HCT116 (cell line): Measurements from ENCODE around the gene CLEC10A. TPM values are rescaled to one million over a fixed set of nuclear protein-coding genes. Genes with fewer than 3 reads are reported as not detected.
"Not testable (repeated sequence)": the region's sequence is repeated elsewhere in the genome, so short reads cannot be mapped to it uniquely, and the experiment has no call there.

Source experiments
- ATAC-seq: fragments of 200-7000 bp; cut with Tn5 transposase; 2 replicates; pipeline ENCODE4 v1.9.1; 2020; ENCODE audit warnings: mild to moderate bottlenecking, moderate library complexity
- BruUV-seq: library from RNA; stranded (reverse); fragments of 400-500 nt; replicated peaks from 2 replicates; lab custom pipeline; 2021; lab: Mats Ljungman, UMichigan
- CTCF ChIA-PET: fragments of 300-600 bp; sonication (Branson Sonifier 250); formaldehyde crosslinking; loops from one replicate; lab custom pipeline; 2021; ENCODE audit warnings: antibody characterized with exemption; lab: Charles Lee
- POLR2A ChIA-PET: fragments of 300-600, 350-600 bp; sonication (Branson Sonifier 250); formaldehyde crosslinking; loops from one replicate; lab custom pipeline; 2021; ENCODE audit warnings: antibody characterized with exemption; lab: Charles Lee
- RAD21 ChIA-PET, 2 experiments: fragments of 300-600 bp; sonication (Branson Sonifier 250); formaldehyde crosslinking; loops; one replicate each; lab custom pipeline; 2023; ENCODE audit warnings: low total read pairs in 2 of 2; ENCODE audit not compliant: uncharacterized antibody in 2 of 2, unreplicated experiment in 2 of 2, low non-redundant PET in 1 of 2; lab: Charles Lee
- DNase-seq: peaks from one replicate; pipeline ENCODE4 v3.0.0-alpha.2; 2010; ENCODE audit warnings: low read depth, low spot score
- H2AFZ ChIP-seq: fragments of 200-600 bp; shearing (Covaris generic), sonication (generic); 2 replicates; pipeline ENCODE4 v1.6.1; 2017; ENCODE audit warnings: low read depth, mixed run types, mixed read lengths, antibody characterized with exemption, low read length; ENCODE audit not compliant: poor library complexity, severe bottlenecking
- H3K27ac ChIP-seq: 2 replicates; pipeline ENCODE4 v1.5.1; 2012; ENCODE audit warnings: low read depth, low read length
- H3K27me3 ChIP-seq: fragments of 200-600 bp; sonication (generic); 2 replicates; pipeline ENCODE4 v1.6.1; 2016; ENCODE audit warnings: mixed run types, low read length, mixed read lengths; ENCODE audit not compliant: insufficient read depth
- H3K36me3 ChIP-seq, 2 experiments: fragments of 200-500 bp in 1 of 2; fragments of 200-600 bp in 1 of 2; sonication (Bioruptor generic) in 1 of 2; sonication (generic) in 1 of 2; 2 replicates each; pipeline versions ENCODE4 v1.5.1 to v1.6.1; 2014 to 2016; ENCODE audit warnings: low read length in 2 of 2, inconsistent platforms in 1 of 2, mixed read lengths in 1 of 2, mixed run types in 1 of 2; ENCODE audit not compliant: insufficient read depth in 2 of 2, control insufficient read depth in 1 of 2
- H3K4me1 ChIP-seq, 2 experiments: fragments of 200-600 bp in 1 of 2; sonication (generic) in 1 of 2; 2 replicates each; pipeline versions ENCODE4 v1.5.1 to v1.6.1; 2012 to 2017; ENCODE audit warnings: low read length in 2 of 2, inconsistent platforms in 1 of 2, mild to moderate bottlenecking in 1 of 2, mixed read lengths in 1 of 2, mixed run types in 1 of 2, moderate library complexity in 1 of 2; ENCODE audit not compliant: insufficient read depth in 2 of 2, control insufficient read depth in 1 of 2
- H3K4me2 ChIP-seq: fragments of 200-600 bp; sonication (generic); 2 replicates; pipeline ENCODE4 v1.6.1; 2017; ENCODE audit warnings: mixed run types, low read length, mixed read lengths
- H3K4me3 ChIP-seq, 2 experiments: fragments of 200-600 bp in 1 of 2; sonication (generic) in 1 of 2; replicated peaks in 1 of 2; 2 replicates each; pipeline ENCODE4 v1.5.1; 2011 to 2016; ENCODE audit warnings: low read length in 2 of 2, control low read depth in 1 of 2, low read depth in 1 of 2, mild to moderate bottlenecking in 1 of 2, mixed read lengths in 1 of 2, mixed run types in 1 of 2
- H3K79me2 ChIP-seq: fragments of 200-600 bp; sonication (generic); 2 replicates; pipeline ENCODE4 v1.6.1; 2017; ENCODE audit warnings: mild to moderate bottlenecking, mixed run types, low read length, moderate library complexity, mixed read lengths; ENCODE audit not compliant: insufficient read depth
- H3K9ac ChIP-seq: fragments of 200-600 bp; sonication (generic); 2 replicates; pipeline ENCODE4 v1.6.1; 2016; ENCODE audit warnings: low read length, mixed read lengths
- H3K9me2 ChIP-seq: fragments of 200-600 bp; sonication (generic), shearing (Covaris generic); 2 replicates; pipeline ENCODE4 v1.6.1; 2017; ENCODE audit warnings: mixed run types, mild to moderate bottlenecking, moderate library complexity; ENCODE audit not compliant: insufficient read depth
- H3K9me3 ChIP-seq, 2 experiments: fragments of 200-500 bp in 1 of 2; fragments of 200-600 bp in 1 of 2; sonication (Bioruptor generic) in 1 of 2; sonication (generic) in 1 of 2; 2 replicates each; pipeline ENCODE4 v1.6.1; 2014 to 2017; ENCODE audit warnings: low read length in 2 of 2, mixed read lengths in 2 of 2, inconsistent platforms in 1 of 2, low read depth in 1 of 2, mild to moderate bottlenecking in 1 of 2, mixed run types in 1 of 2, moderate library complexity in 1 of 2; ENCODE audit not compliant: control insufficient read depth in 1 of 2, insufficient read depth in 1 of 2
- H4K20me1 ChIP-seq: fragments of 200-600 bp; sonication (generic), shearing (Covaris generic); 2 replicates; pipeline ENCODE4 v1.6.1; 2017; ENCODE audit warnings: mixed run types, mild to moderate bottlenecking, moderate library complexity; ENCODE audit not compliant: insufficient read depth
- EGR1 ChIP-seq: IDR thresholded peaks from 2 replicates; pipeline ENCODE4 v1.6.1; 2012; ENCODE audit warnings: low read depth
- EZH2 ChIP-seq: fragments of 200-600 bp; sonication (generic); IDR thresholded peaks from 2 replicates; pipeline ENCODE4 v1.6.1; 2017; ENCODE audit warnings: antibody characterized with exemption, mixed run types
- JUND ChIP-seq: IDR thresholded peaks from 2 replicates; pipeline ENCODE4 v1.6.1; 2012
- POLR2A ChIP-seq: IDR thresholded peaks from 2 replicates; pipeline ENCODE4 v1.7.0; 2011; ENCODE audit warnings: borderline replicate concordance; ENCODE audit not compliant: insufficient read depth, insufficient read length; ENCODE audit errors: extremely low read depth
- SP1 ChIP-seq: IDR thresholded peaks from 2 replicates; pipeline ENCODE4 v1.6.1; 2012; ENCODE audit warnings: low read depth
- ZNF274 ChIP-seq: fragments of 200-500 bp; sonication (Bioruptor generic); IDR thresholded peaks from 2 replicates; pipeline ENCODE4 v1.6.1; 2014; ENCODE audit warnings: mild to moderate bottlenecking, low read depth, low read length, inconsistent platforms
- intact Hi-C: fragments of 100-400 bp; cut with micrococcal nuclease; formaldehyde crosslinking; loops from 2 replicates; pipeline ENCODE4 v1.10.0; 2022
- total RNA-seq: library from RNA; stranded (reverse); gene quantifications from one replicate; pipeline ENCODE4 v1.2.1, GENCODE V29; 2021; ENCODE audit not compliant: unreplicated experiment

The CLEC10A gene
- total RNA-seq, 1 experiment from 2014 or later = not detected

- RAD21 ChIA-PET = no interaction called here
- POLR2A ChIA-PET = no interaction called here
- no peak for DNase-seq
- Histone ChIP-seq H3K9ac (no peak overlapping the region), H4K20me1 (no peaks in the 10 kb centered on the region), H3K4me3 (no peak overlapping the region), H2AFZ (no peak overlapping the region), H3K27ac (no peak overlapping the region), H3K36me3 (no peaks in the 10 kb centered on the region), H3K27me3 (no peaks in the 10 kb centered on the region), H3K4me1 (no peaks in the 10 kb centered on the region; a peak in 1 of 4 replicates), H3K79me2 (no peaks in the 10 kb centered on the region), H3K4me2 (no peak overlapping the region), H3K9me3 (no peaks in the 10 kb centered on the region), H3K9me2 (no peaks in the 10 kb centered on the region)
- no peak for ATAC-seq
- no TSS peak for BruUV-seq
- CTCF ChIA-PET = no interaction called here
- intact Hi-C loops = no loop called here
- no peak for TF ChIP-seq JUND
Measured at GRCh38 chr17:7129311-7129710, 49.3 kb upstream of the CLEC10A start.

- Histone ChIP-seq H3K4me1 (no peaks in the 10 kb centered on the region), H3K4me3 (no peak overlapping the region), H2AFZ (no peak overlapping the region), H3K79me2 (no peaks in the 10 kb centered on the region), H3K27ac (no peak overlapping the region), H3K9ac (no peak overlapping the region), H3K36me3 (no peaks in the 10 kb centered on the region), H3K9me3 (no peaks in the 10 kb centered on the region), H3K4me2 (no peak overlapping the region), H3K27me3 (no peaks in the 10 kb centered on the region), H3K9me2 (no peaks in the 10 kb centered on the region), H4K20me1 (no peaks in the 10 kb centered on the region)
- no peak for TF ChIP-seq ZNF274
- no peak for TF ChIP-seq EGR1
- no peak for TF ChIP-seq EZH2
- TF ChIP-seq SP1 = no peak
- no peak for TF ChIP-seq POLR2A
- RAD21 ChIA-PET = no interaction called here
- intact Hi-C loops = no loop called here
- POLR2A ChIA-PET = no interaction called here
- ATAC-seq (no peak), DNase-seq (no peak)
- CTCF ChIA-PET = no interaction called here
- BruUV-seq = no TSS peak
Measured at GRCh38 chr17:7128160-7128559, 48.1 kb upstream of the CLEC10A start.

- BruUV-seq, H3K9me2 ChIP-seq, H3K79me2 ChIP-seq, H3K27me3 ChIP-seq, CTCF ChIA-PET, H3K4me1 ChIP-seq, H3K4me3 ChIP-seq, H3K9me3 ChIP-seq, H3K27ac ChIP-seq, POLR2A ChIA-PET, H3K4me2 ChIP-seq, ATAC-seq, H4K20me1 ChIP-seq, H2AFZ ChIP-seq, DNase-seq, H3K36me3 ChIP-seq, RAD21 ChIA-PET, intact Hi-C loops, H3K9ac ChIP-seq: not testable (repeated sequence)
Measured at GRCh38 chr17:7127501-7127900, 47.5 kb upstream of the CLEC10A start.
